Loucy (cell line): ENCODE measurements around the gene SV2A.
A peak's percentile ranks its signal among the peaks of the same experiment; 100 is the strongest.
"Not testable (repeated sequence)": the region's sequence is repeated elsewhere in the genome, so short reads cannot be mapped to it uniquely, and the experiment has no call there.

Source experiments
- H2AFZ ChIP-seq: fragments of 200-600 bp; sonication (generic); 2 replicates; pipeline ENCODE4 v1.6.0; 2016; ENCODE audit warnings: antibody characterized with exemption, mild to moderate bottlenecking, low read length, moderate library complexity
- H3F3A ChIP-seq: fragments of 200-600 bp; 2 replicates; pipeline ENCODE4 v1.6.0; 2016; ENCODE audit warnings: antibody characterized with exemption, low read depth, mild to moderate bottlenecking
- H3K27me3 ChIP-seq: fragments of 200-600 bp; sonication (generic); 2 replicates; pipeline ENCODE4 v1.6.1; 2014; ENCODE audit warnings: low read length, mild to moderate bottlenecking; ENCODE audit not compliant: insufficient read depth, poor library complexity, severe bottlenecking
- H3K36me3 ChIP-seq: fragments of 200-600 bp; sonication (generic); 2 replicates; pipeline ENCODE4 v1.6.1; 2016; ENCODE audit warnings: low read length; ENCODE audit not compliant: insufficient read depth
- H3K4me1 ChIP-seq: fragments of 200-600 bp; sonication (generic); 2 replicates; pipeline ENCODE4 v1.5.1; 2014; ENCODE audit warnings: low read length, mild to moderate bottlenecking; ENCODE audit not compliant: insufficient read depth, poor library complexity, severe bottlenecking
- H3K4me2 ChIP-seq: fragments of 200-600 bp; sonication (generic); 2 replicates; pipeline ENCODE4 v1.6.0; 2014; ENCODE audit warnings: antibody characterized with exemption, low read length, low read depth, mild to moderate bottlenecking; ENCODE audit not compliant: poor library complexity, severe bottlenecking
- H3K4me3 ChIP-seq: fragments of 200-600 bp; sonication (generic); 2 replicates; pipeline ENCODE4 v1.5.1; 2014; ENCODE audit warnings: low read length, mild to moderate bottlenecking, mixed read lengths; ENCODE audit not compliant: poor library complexity, severe bottlenecking
- H3K79me2 ChIP-seq: fragments of 200-600 bp; sonication (generic); 2 replicates; pipeline ENCODE4 v1.6.1; 2014; ENCODE audit warnings: low read length; ENCODE audit not compliant: insufficient read depth
- H3K9ac ChIP-seq: fragments of 200-600 bp; sonication (generic); 2 replicates; pipeline ENCODE4 v1.6.0; 2014; ENCODE audit warnings: mild to moderate bottlenecking, low read depth, low read length, moderate library complexity; ENCODE audit not compliant: poor library complexity, severe bottlenecking
- H3K9me2 ChIP-seq: fragments of 200-600 bp; sonication (generic); replicated peaks from 2 replicates; pipeline ENCODE4 v1.6.1; 2016; ENCODE audit warnings: low read depth, low read length, mixed read lengths
- H3K9me3 ChIP-seq: fragments of 200-600 bp; sonication (generic); 2 replicates; pipeline ENCODE4 v1.6.1; 2014; ENCODE audit warnings: mild to moderate bottlenecking, antibody characterized with exemption, low read length, low read depth; ENCODE audit not compliant: insufficient read depth
- H4K20me1 ChIP-seq: fragments of 200-600 bp; sonication (generic); 2 replicates; pipeline ENCODE4 v1.6.0; 2014; ENCODE audit warnings: antibody characterized with exemption, low read length, mild to moderate bottlenecking; ENCODE audit not compliant: insufficient read depth, poor library complexity, severe bottlenecking
- CTCF ChIP-seq: fragments of 200-600 bp; sonication (generic); conservative IDR thresholded peaks from 2 replicates; pipeline ENCODE4 v1.5.1; 2014; ENCODE audit warnings: mild to moderate bottlenecking, antibody characterized with exemption, low read length
- EZH2phosphoT487 ChIP-seq: fragments of 200-600 bp; IDR thresholded peaks from 2 replicates; pipeline ENCODE4 v1.6.1; 2018; ENCODE audit warnings: antibody characterized with exemption, mild to moderate bottlenecking, moderate library complexity, borderline replicate concordance

The SV2A gene

GRCh38 chr1:149962039-149962647 is 44.5 kb upstream of the SV2A start:
- peak overlapping the region; percentile 69 for H2AFZ ChIP-seq
- no peak for TF ChIP-seq EZH2phosphoT487
- TF ChIP-seq CTCF = peak; percentile 82

GRCh38 chr1:149957548-149957947 is 39.9 kb upstream of the SV2A start:
- H3K4me1 ChIP-seq, H3K4me3 ChIP-seq, H3K9me3 ChIP-seq, H3K4me2 ChIP-seq, H3F3A ChIP-seq, H3K9me2 ChIP-seq, H3K79me2 ChIP-seq, H3K27me3 ChIP-seq, H3K9ac ChIP-seq, H3K36me3 ChIP-seq, H2AFZ ChIP-seq, H4K20me1 ChIP-seq: not testable (repeated sequence)

More at GRCh38 chr1:149962039-149962647, 44.5 kb upstream of the SV2A start:
- H3K9ac ChIP-seq = no peak overlapping the region
- H3K9me3 ChIP-seq = no peaks in the 10 kb centered on the region
- H3K4me2 ChIP-seq = peak overlapping the region; percentile 36
- peaks cover 8% of the 10 kb centered on the region for H3K4me1 ChIP-seq
- H3K4me3 ChIP-seq = no peak overlapping the region
- peaks cover 18% of the 10 kb centered on the region; the same call in 1 of the 2 replicates for H3K36me3 ChIP-seq
- H3K9me2 ChIP-seq = no peaks in the 10 kb centered on the region
- H3K79me2 ChIP-seq = no peaks in the 10 kb centered on the region
- H3F3A ChIP-seq = no peaks in the 10 kb centered on the region
- H4K20me1 ChIP-seq = no peaks in the 10 kb centered on the region
- no peaks in the 10 kb centered on the region for H3K27me3 ChIP-seq

- Histone ChIP-seq H3K4me3 (no peak overlapping the region), H4K20me1 (no peaks in the 10 kb centered on the region), H3K79me2 (no peaks in the 10 kb centered on the region), H3K36me3 (peaks cover 7% of the 10 kb centered on the region; the same call in 1 of the 2 replicates), H3K9me3 (no peaks in the 10 kb centered on the region), H3K4me1 (no peaks in the 10 kb centered on the region), H3F3A (0 out of 2 replicates have a peak, but pooled peaks cover 3% of the 10 kb centered on the region), H3K27me3 (no peaks in the 10 kb centered on the region), H3K9me2 (no peaks in the 10 kb centered on the region), H2AFZ (no peak overlapping the region), H3K4me2 (no peak overlapping the region), H3K9ac (no peak overlapping the region)
- no peak for TF ChIP-seq EZH2phosphoT487
- TF ChIP-seq CTCF = no peak
These were observed 32.3 kb upstream of the SV2A start for GRCh38 chr1:149949911-149950310.

GRCh38 chr1:149945206-149945605 is 27.6 kb upstream of the SV2A start:
- Histone ChIP-seq H3K9ac (no peak overlapping the region), H3K36me3 (peaks cover 7% of the 10 kb centered on the region; the same call in 1 of the 2 replicates), H3K4me2 (no peak overlapping the region), H3K4me3 (no peak overlapping the region), H2AFZ (no peak overlapping the region), H3K27me3 (no peaks in the 10 kb centered on the region), H3K4me1 (no peaks in the 10 kb centered on the region), H3K9me2 (no peaks in the 10 kb centered on the region), H3K9me3 (no peaks in the 10 kb centered on the region), H3K79me2 (no peaks in the 10 kb centered on the region), H4K20me1 (no peaks in the 10 kb centered on the region), H3F3A (0 out of 2 replicates have a peak, but pooled peaks cover 2% of the 10 kb centered on the region)
- no peak for TF ChIP-seq EZH2phosphoT487
- no peak for TF ChIP-seq CTCF
